ENCODE measurements around the gene EXOSC9.

Gene EXOSC9

GRCh38 chr4:121827853-121828252 is 26.7 kb downstream of the EXOSC9 start:
- DNase-seq: no peak

- DNase-seq: no peak
Observed at GRCh38 chr4:121829511-121829910, 28.4 kb downstream of the EXOSC9 start.

- DNase-seq: no peak
Observed at GRCh38 chr4:121838136-121838535, 37.0 kb downstream of the EXOSC9 start.

GRCh38 chr4:121842862-121843261 is 41.7 kb downstream of the EXOSC9 start:
- DNase-seq: no peak

GRCh38 chr4:121846662-121847061 is 45.5 kb downstream of the EXOSC9 start:
- no peak for DNase-seq

GRCh38 chr4:121851354-121851753 is 50.2 kb downstream of the EXOSC9 start:
- DNase-seq: no peak

GRCh38 chr4:121860121-121860520 is 59.0 kb downstream of the EXOSC9 start:
- no peak for DNase-seq

- no peak for DNase-seq
Observed at GRCh38 chr4:121861426-121861825, 60.3 kb downstream of the EXOSC9 start.

GRCh38 chr4:121863799-121864198 is 62.7 kb downstream of the EXOSC9 start:
- DNase-seq: no peak
